Measurements from ENCODE around the gene OR52N4. TPM values are rescaled to one million over a fixed set of nuclear protein-coding genes. Genes with fewer than 3 reads are reported as not detected.

OR52N4 gene
- total and polyA plus RNA-seq, 2 of the 4 experiments (the other 2 are of a cell fraction) = not detected

- ChIA-PET CTCF (no interaction called here), POLR2A (ENCODE audit: unreplicated experiment) (no interaction called here)
- Histone ChIP-seq H3K27ac (ENCODE audit: insufficient read depth, low read length) (no peak overlapping the region), H3K9me1 (ENCODE audit: insufficient read depth, low read length) (no peaks in the 10 kb centered on the region), H2BK120ac (ENCODE audit: low read depth, low read length) (no peak overlapping the region), H3K27me3 (ENCODE audit: control insufficient read depth, insufficient read depth, low read length) (no peaks in the 10 kb centered on the region), H3K9ac (ENCODE audit: low read depth, low read length) (no peak overlapping the region), H3K23ac (ENCODE audit: low read depth, low read length) (no peak overlapping the region), H3K4me3 (ENCODE audit: insufficient read depth, low read depth, low read length) (no peak overlapping the region), H3K36me3 (ENCODE audit: control insufficient read depth, insufficient read depth, low read length) (no peaks in the 10 kb centered on the region), H3K4ac (ENCODE audit: low read depth, low read length) (no peak overlapping the region), H3K18ac (ENCODE audit: low read depth, low read length) (no peak overlapping the region), H3K56ac (ENCODE audit: extremely low read depth, insufficient read depth, low read length) (no peak overlapping the region), H4K91ac (ENCODE audit: insufficient read depth, low read depth, low read length) (no peak overlapping the region), H2BK20ac (ENCODE audit: low read depth, low read length) (no peak overlapping the region), H3K4me2 (ENCODE audit: low read depth, low read length) (no peak overlapping the region), H2BK5ac (ENCODE audit: low read depth, low read length, poor library complexity, severe bottlenecking) (no peak overlapping the region), H3K9me3 (ENCODE audit: control insufficient read depth, insufficient read depth, low read length) (no peaks in the 10 kb centered on the region; the same call in 1 of the 2 replicates), H4K5ac (ENCODE audit: low read depth, low read length) (no peak overlapping the region), H4K8ac (ENCODE audit: low read depth in 2 of 2, low read length in 2 of 2) (no peak overlapping the region), H4K20me1 (ENCODE audit: insufficient read depth, low read length) (no peaks in the 10 kb centered on the region), H2AK9ac (replicated peaks; ENCODE audit: low read depth, low read length, poor library complexity) (no peak overlapping the region), H3K79me1 (ENCODE audit: low read depth in 1 of 2, low read length in 2 of 2) (no peaks in the 10 kb centered on the region), H2AFZ (replicated peaks; ENCODE audit: low read length, poor library complexity) (no peak overlapping the region), H3K4me1 (ENCODE audit: control insufficient read depth, insufficient read depth, low read length) (no peaks in the 10 kb centered on the region), H2AK5ac (ENCODE audit: low read depth, low read length) (no peak overlapping the region), H2BK15ac (ENCODE audit: low read depth, low read length) (no peak overlapping the region), H3K14ac (replicated peaks; ENCODE audit: low read depth, low read length) (no peak overlapping the region)
- in situ Hi-C loops (cut with MboI; ENCODE audit: low sequenced_read_pairs) (no loop called here), dilution Hi-C loops (cut with HindIII; ENCODE audit: low sequenced_read_pairs, unreplicated experiment) (no loop called here), intact Hi-C loops (cut with micrococcal nuclease) (no loop called here)
- ATAC-seq (ENCODE audit: low read depth) (no peak), DNase-seq (peak; percentile 16)
- TF ChIP-seq MAFK (IDR thresholded peaks at IDR 0.05; ENCODE audit: low read depth, low read length) (no peak), MXI1 (IDR thresholded peaks at IDR 0.05; ENCODE audit: borderline replicate concordance, low read depth, low read length) (no peak), NFE2L2 (IDR thresholded peaks at IDR 0.05; ENCODE audit: low read depth, low read length) (no peak), CHD1 (IDR thresholded peaks at IDR 0.05; ENCODE audit: low read depth, low read length) (no peak), FOS (IDR thresholded peaks at IDR 0.05; ENCODE audit: low read depth, low read length) (no peak), POLR2A (IDR thresholded peaks at IDR 0.05; ENCODE audit: low read depth, low read length) (no peak), CEBPB (IDR thresholded peaks at IDR 0.05; ENCODE audit: low read depth, low read length) (peak; percentile 69)
- BruUV-seq (replicated peaks) = no TSS peak
Observed at GRCh38 chr11:5737091-5737490, 17.0 kb upstream of the OR52N4 start.

Measured in IMR-90 (cell line).